HepG2 (cell line): ENCODE data around the gene CCDC197. TPM values are rescaled to one million over a fixed set of nuclear protein-coding genes. Genes with fewer than 3 reads are reported as not detected.
A peak's percentile ranks its signal among the peaks of the same experiment; 100 is the strongest.

Source experiments
- FOXP1 ChIP-seq, 2 experiments: fragments of 450-650 bp in 1 of 2; IDR thresholded peaks; 2 replicates each; pipeline ENCODE4 v1.6.1; 2017 to 2018; ENCODE audit warnings: antibody characterized with exemption in 1 of 2
- MYPOP ChIP-seq: sonication (generic); formaldehyde crosslinking; IDR thresholded peaks from 2 replicates; pipeline ENCODE4 v1.8.1; 2023; ENCODE audit warnings: mild to moderate bottlenecking, moderate library complexity, missing genetic modification reagents
- RBM22 ChIP-seq: fragments of 200-400 bp; formaldehyde crosslinking; optimal IDR thresholded peaks from 2 replicates; pipeline ENCODE3; 2017; ENCODE audit warnings: mild to moderate bottlenecking, low read length, moderate library complexity
- ZNF33B ChIP-seq: sonication (generic); formaldehyde crosslinking; IDR thresholded peaks from 2 replicates; pipeline ENCODE4 v1.5.1; 2020; ENCODE audit warnings: mild to moderate bottlenecking, missing genetic modification reagents
- ZNF362 ChIP-seq: sonication (generic); formaldehyde crosslinking; IDR thresholded peaks from 2 replicates; pipeline ENCODE4 v1.4.0; 2020; ENCODE audit warnings: missing genetic modification reagents, mild to moderate bottlenecking, borderline replicate concordance
- ZNF546 ChIP-seq: sonication (generic); formaldehyde crosslinking; conservative IDR thresholded peaks from 2 replicates; pipeline ENCODE4 v1.8.1; 2023; ENCODE audit warnings: mild to moderate bottlenecking, missing genetic modification reagents
- ZNF800 ChIP-seq: sonication (generic); formaldehyde crosslinking; IDR thresholded peaks from 2 replicates; pipeline ENCODE4 v1.4.0; 2020; ENCODE audit warnings: missing genetic modification reagents
- polyA plus RNA-seq, 8 experiments: library from polyadenylated mRNA; depleted of rRNA in 3 of 8; stranded (reverse) in 7 of 8; unstranded in 1 of 8; fragments of >200 nt; fragmentation: Illumina TruSeq in 4 of 8; extraction: Trizol in 4 of 8; gene quantifications; 2 replicates each; pipeline versions ENCODE4 v1.2.1 to v1.2.3, GENCODE V29; 2011 to 2016; ENCODE audit warnings: low read depth in 4 of 8, missing spikeins in 1 of 8, mixed read lengths in 1 of 8; ENCODE audit not compliant: insufficient read depth in 1 of 8
- total RNA-seq, 5 experiments: library from RNA; depleted of rRNA; stranded (reverse); fragments of >200 nt; fragmentation: Illumina TruSeq; extraction: Trizol; gene quantifications; 2 replicates each; pipeline ENCODE4 v1.2.3, GENCODE V29; 2016; ENCODE audit warnings: low read depth in 1 of 5

Gene CCDC197
- total and polyA plus RNA-seq, 2 of the 13 experiments (the other 11 are each of a cell fraction or from before 2014, with no cell fraction given) = 0.11 to 0.13 TPM

GRCh38 chr14:93962701-93963601 lies 34.1 kb upstream of the CCDC197 start (continued):
- TF ChIP-seq ZNF800 (no peak), ZNF33B (CRISPR knock-in tag) (no peak), RBM22 (no peak), ZNF546 (CRISPR knock-in tag) (no peak), MYPOP (CRISPR knock-in tag) (no peak), FOXP1 (IDR thresholded peaks at IDR 0.05) (no peak), FOXP1 (CRISPR knock-in tag; IDR thresholded peaks at IDR 0.05) (0 out of 2 replicates have a peak, but pooled peaks have one; percentile 7), ZNF362 (CRISPR knock-in tag) (no peak)
